HepG2 (cell line): ENCODE results near the gene COPE. TPM values are rescaled to one million over a fixed set of nuclear protein-coding genes. Genes with fewer than 3 reads are reported as not detected.

Experiments
- GMEB2 ChIP-seq: IDR thresholded peaks from 2 replicates; pipeline ENCODE4 v1.6.1; 2016; ENCODE audit warnings: missing biosample characterization, missing genetic modification reagents, low read depth
- HMGXB3 ChIP-seq: sonication (generic); formaldehyde crosslinking; IDR thresholded peaks from 2 replicates; pipeline ENCODE4 v1.4.0; 2020; ENCODE audit warnings: missing genetic modification reagents, borderline replicate concordance
- MEIS2 ChIP-seq: sonication (generic); formaldehyde crosslinking; IDR thresholded peaks from 2 replicates; pipeline ENCODE4 v1.9.0; 2021; ENCODE audit warnings: mild to moderate bottlenecking, missing genetic modification reagents
- NFATC3 ChIP-seq: sonication (generic); formaldehyde crosslinking; IDR thresholded peaks from 2 replicates; pipeline ENCODE4 v1.5.1; 2020; ENCODE audit warnings: mild to moderate bottlenecking, missing genetic modification reagents
- PPARG ChIP-seq: conservative IDR thresholded peaks from 2 replicates; pipeline ENCODE4 v1.6.1; 2016; ENCODE audit warnings: missing biosample characterization, missing genetic modification reagents
- SATB2 ChIP-seq: sonication (generic); formaldehyde crosslinking; IDR thresholded peaks from 2 replicates; pipeline ENCODE4 v1.5.0; 2020; ENCODE audit warnings: missing genetic modification reagents
- ZNF138 ChIP-seq: sonication (generic); formaldehyde crosslinking; IDR thresholded peaks from 2 replicates; pipeline ENCODE4 v1.5.0; 2020; ENCODE audit warnings: mild to moderate bottlenecking, low read depth, missing genetic modification reagents
- ZNF260 ChIP-seq: sonication (generic); formaldehyde crosslinking; IDR thresholded peaks from 2 replicates; pipeline ENCODE4 v1.4.0; 2020; ENCODE audit warnings: missing genetic modification reagents, low read depth, mild to moderate bottlenecking, borderline replicate concordance
- ZNF546 ChIP-seq: sonication (generic); formaldehyde crosslinking; conservative IDR thresholded peaks from 2 replicates; pipeline ENCODE4 v1.8.1; 2023; ENCODE audit warnings: mild to moderate bottlenecking, missing genetic modification reagents
- ZNF691 ChIP-seq: sonication (generic); formaldehyde crosslinking; IDR thresholded peaks from 2 replicates; pipeline ENCODE4 v1.4.0; 2020; ENCODE audit warnings: missing genetic modification reagents, low read depth, mild to moderate bottlenecking, borderline replicate concordance
- ZNF737 ChIP-seq: sonication (generic); formaldehyde crosslinking; IDR thresholded peaks from 2 replicates; pipeline ENCODE4 v1.5.0; 2020; ENCODE audit warnings: missing genetic modification reagents, mild to moderate bottlenecking, borderline replicate concordance
- ZNF790 ChIP-seq: sonication (generic); formaldehyde crosslinking; IDR thresholded peaks from 2 replicates; pipeline ENCODE4 v1.8.0; 2022; ENCODE audit warnings: missing genetic modification reagents, mild to moderate bottlenecking, borderline replicate concordance
- ZSCAN29 ChIP-seq: sonication (generic); formaldehyde crosslinking; conservative IDR thresholded peaks from 2 replicates; pipeline ENCODE4 v1.4.0; 2020; ENCODE audit warnings: mild to moderate bottlenecking, missing genetic modification reagents
- polyA plus RNA-seq, 8 experiments: library from polyadenylated mRNA; depleted of rRNA in 3 of 8; stranded (reverse) in 7 of 8; unstranded in 1 of 8; fragments of >200 nt; fragmentation: Illumina TruSeq in 4 of 8; extraction: Trizol in 4 of 8; gene quantifications; 2 replicates each; pipeline versions ENCODE4 v1.2.1 to v1.2.3, GENCODE V29; 2011 to 2016; ENCODE audit warnings: low read depth in 4 of 8, missing spikeins in 1 of 8, mixed read lengths in 1 of 8; ENCODE audit not compliant: insufficient read depth in 1 of 8
- total RNA-seq, 5 experiments: library from RNA; depleted of rRNA; stranded (reverse); fragments of >200 nt; fragmentation: Illumina TruSeq; extraction: Trizol; gene quantifications; 2 replicates each; pipeline ENCODE4 v1.2.3, GENCODE V29; 2016; ENCODE audit warnings: low read depth in 1 of 5
- TF ChIP-seq, protein P1 (sequence below): sonication (generic); formaldehyde crosslinking; IDR thresholded peaks from 2 replicates; pipeline ENCODE4 v1.9.0; 2022; ENCODE audit warnings: missing genetic modification reagents, mild to moderate bottlenecking, borderline replicate concordance
- TF ChIP-seq, protein P2 (sequence below): sonication (generic); formaldehyde crosslinking; IDR thresholded peaks from 2 replicates; pipeline ENCODE4 v1.8.0; 2022; ENCODE audit warnings: missing genetic modification reagents, mild to moderate bottlenecking, borderline replicate concordance
- TF ChIP-seq, protein P3 (sequence below): sonication (generic); formaldehyde crosslinking; IDR thresholded peaks from 2 replicates; pipeline ENCODE4 v1.4.0; 2020; ENCODE audit warnings: mild to moderate bottlenecking, missing genetic modification reagents

Gene COPE
- total and polyA plus RNA-seq, 2 of the 13 experiments (the other 11 are each of a cell fraction or from before 2014, with no cell fraction given), result 189 to 205 TPM

- TF ChIP-seq HMGXB3 (no peak), SATB2 (CRISPR knock-in tag) (no peak), ZNF691 (CRISPR knock-in tag) (peak; percentile 73; the same call in 1 of the 2 replicates), PPARG (CRISPR knock-in tag) (0 out of 2 replicates have a peak, but pooled peaks have one; percentile 10), ZSCAN29 (CRISPR knock-in tag) (no peak), NFATC3 (CRISPR knock-in tag) (no peak), MEIS2 (0 out of 2 replicates have a peak, but pooled peaks have one; percentile 33), ZNF546 (CRISPR knock-in tag) (peak; percentile 21; the same call in 1 of the 2 replicates), ZNF790 (peak; percentile 79; the same call in 1 of the 2 replicates), GMEB2 (CRISPR knock-in tag) (no peak), ZNF138 (CRISPR knock-in tag) (no peak), ZNF260 (CRISPR knock-in tag) (no peak), ZNF737 (CRISPR knock-in tag) (no peak)
- TF ChIP-seq, protein P1, sequence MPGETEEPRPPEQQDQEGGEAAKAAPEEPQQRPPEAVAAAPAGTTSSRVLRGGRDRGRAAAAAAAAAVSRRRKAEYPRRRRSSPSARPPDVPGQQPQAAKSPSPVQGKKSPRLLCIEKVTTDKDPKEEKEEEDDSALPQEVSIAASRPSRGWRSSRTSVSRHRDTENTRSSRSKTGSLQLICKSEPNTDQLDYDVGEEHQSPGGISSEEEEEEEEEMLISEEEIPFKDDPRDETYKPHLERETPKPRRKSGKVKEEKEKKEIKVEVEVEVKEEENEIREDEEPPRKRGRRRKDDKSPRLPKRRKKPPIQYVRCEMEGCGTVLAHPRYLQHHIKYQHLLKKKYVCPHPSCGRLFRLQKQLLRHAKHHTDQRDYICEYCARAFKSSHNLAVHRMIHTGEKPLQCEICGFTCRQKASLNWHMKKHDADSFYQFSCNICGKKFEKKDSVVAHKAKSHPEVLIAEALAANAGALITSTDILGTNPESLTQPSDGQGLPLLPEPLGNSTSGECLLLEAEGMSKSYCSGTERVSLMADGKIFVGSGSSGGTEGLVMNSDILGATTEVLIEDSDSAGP (CRISPR knock-in tag), result peak; percentile 63; the same call in 1 of the 2 replicates
- TF ChIP-seq, protein P2, sequence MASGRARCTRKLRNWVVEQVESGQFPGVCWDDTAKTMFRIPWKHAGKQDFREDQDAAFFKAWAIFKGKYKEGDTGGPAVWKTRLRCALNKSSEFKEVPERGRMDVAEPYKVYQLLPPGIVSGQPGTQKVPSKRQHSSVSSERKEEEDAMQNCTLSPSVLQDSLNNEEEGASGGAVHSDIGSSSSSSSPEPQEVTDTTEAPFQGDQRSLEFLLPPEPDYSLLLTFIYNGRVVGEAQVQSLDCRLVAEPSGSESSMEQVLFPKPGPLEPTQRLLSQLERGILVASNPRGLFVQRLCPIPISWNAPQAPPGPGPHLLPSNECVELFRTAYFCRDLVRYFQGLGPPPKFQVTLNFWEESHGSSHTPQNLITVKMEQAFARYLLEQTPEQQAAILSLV (CRISPR knock-in tag), result peak; percentile 71; the same call in 1 of the 2 replicates
- TF ChIP-seq, protein P3, sequence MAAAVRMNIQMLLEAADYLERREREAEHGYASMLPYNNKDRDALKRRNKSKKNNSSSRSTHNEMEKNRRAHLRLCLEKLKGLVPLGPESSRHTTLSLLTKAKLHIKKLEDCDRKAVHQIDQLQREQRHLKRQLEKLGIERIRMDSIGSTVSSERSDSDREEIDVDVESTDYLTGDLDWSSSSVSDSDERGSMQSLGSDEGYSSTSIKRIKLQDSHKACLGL (CRISPR knock-in tag), result 0 out of 2 replicates have a peak, but pooled peaks have one; percentile 29
Measured at GRCh38 chr19:18895038-18895823, 24.0 kb downstream of the COPE start (continued).
